Calu3 (cell line): ENCODE results near the gene CRIM1. TPM values are rescaled to one million over a fixed set of nuclear protein-coding genes. Genes with fewer than 3 reads are reported as not detected.

ENCODE experiments used
- BruUV-seq: library from RNA; stranded (reverse); fragments of 400-500 nt; replicated peaks from 2 replicates; lab custom pipeline; 2021; lab: Mats Ljungman, UMichigan
- CTCF ChIA-PET: fragments of 300-600 bp; sonication (Branson Sonifier 250); formaldehyde crosslinking; loops from one replicate; lab custom pipeline; 2022; ENCODE audit warnings: antibody characterized with exemption; lab: Charles Lee
- DNase-seq: peaks from one replicate; pipeline ENCODE4 v3.0.0; 2022
- H3K27ac Mint-ChIP-seq: one replicate; pipeline ENCODE4 v1.8.0; 2022; ENCODE audit warnings: mixed read lengths; ENCODE audit not compliant: unreplicated experiment
- H3K27me3 Mint-ChIP-seq: one replicate; pipeline ENCODE4 v1.8.0; 2022; ENCODE audit warnings: mixed read lengths; ENCODE audit not compliant: unreplicated experiment
- H3K36me3 Mint-ChIP-seq: one replicate; pipeline ENCODE4 v1.8.0; 2022; ENCODE audit warnings: mild to moderate bottlenecking, moderate library complexity, mixed read lengths; ENCODE audit not compliant: insufficient read depth, unreplicated experiment
- H3K4me1 Mint-ChIP-seq: one replicate; pipeline ENCODE4 v1.8.0; 2022; ENCODE audit warnings: mild to moderate bottlenecking, low read depth, mixed read lengths; ENCODE audit not compliant: unreplicated experiment
- H3K4me3 Mint-ChIP-seq: one replicate; pipeline ENCODE4 v1.8.0; 2022; ENCODE audit warnings: mild to moderate bottlenecking, low read depth, moderate library complexity, mixed read lengths; ENCODE audit not compliant: unreplicated experiment
- H3K9me3 Mint-ChIP-seq: one replicate; pipeline ENCODE4 v1.8.0; 2022; ENCODE audit warnings: low read depth, mixed read lengths; ENCODE audit not compliant: unreplicated experiment
- CTCF ChIP-seq: fragments of 200-600 bp; IDR thresholded peaks from one replicate; pipeline ENCODE4 v1.8.0; 2022; ENCODE audit warnings: antibody characterized with exemption; ENCODE audit not compliant: unreplicated experiment
- intact Hi-C: fragments of 100-400 bp; cut with micrococcal nuclease; formaldehyde crosslinking; loops from one replicate; pipeline ENCODE4 v1.10.0; 2022; ENCODE audit not compliant: unreplicated experiment
- total RNA-seq: library from RNA; stranded (reverse); gene quantifications from 2 replicates; pipeline ENCODE4 v1.2.3, GENCODE V29; 2022

CRIM1 gene
- total RNA-seq, 1 experiment from 2014 or later: 57.6 TPM

- H3K4me3 Mint-ChIP-seq: no peak overlapping the region
- CTCF ChIA-PET: no interaction called here
- DNase-seq: no peak
- H3K9me3 Mint-ChIP-seq: no peaks in the 10 kb centered on the region
- no peak for TF ChIP-seq CTCF
- intact Hi-C loops: no loop called here
- H3K27me3 Mint-ChIP-seq: no peaks in the 10 kb centered on the region
- H3K36me3 Mint-ChIP-seq: peaks cover 9% of the 10 kb centered on the region
- BruUV-seq: no TSS peak
- H3K27ac Mint-ChIP-seq: no peak overlapping the region
- H3K4me1 Mint-ChIP-seq: peaks cover 5% of the 10 kb centered on the region
Measured at GRCh38 chr2:36584148-36584794, 228.7 kb downstream of the CRIM1 start.

GRCh38 chr2:36586672-36587071 is 231.1 kb downstream of the CRIM1 start:
- peaks cover 18% of the 10 kb centered on the region for H3K36me3 Mint-ChIP-seq
- no TSS peak for BruUV-seq
- intact Hi-C loops: no loop called here

GRCh38 chr2:36587101-36587500 is 231.5 kb downstream of the CRIM1 start:
- CTCF ChIA-PET: no interaction called here

More at GRCh38 chr2:36586672-36587071, 231.1 kb downstream of the CRIM1 start:
- TF ChIP-seq CTCF: no peak
- no peak for DNase-seq
- CTCF ChIA-PET: no interaction called here
- H3K4me1 Mint-ChIP-seq: peaks cover 7% of the 10 kb centered on the region
- H3K9me3 Mint-ChIP-seq: no peaks in the 10 kb centered on the region
- no peak overlapping the region for H3K27ac Mint-ChIP-seq
- no peak overlapping the region for H3K4me3 Mint-ChIP-seq
- no peaks in the 10 kb centered on the region for H3K27me3 Mint-ChIP-seq

GRCh38 chr2:36587556-36587955 is 232.0 kb downstream of the CRIM1 start:
- no peaks in the 10 kb centered on the region for H3K9me3 Mint-ChIP-seq
- peaks cover 12% of the 10 kb centered on the region for H3K4me1 Mint-ChIP-seq
- no peak overlapping the region for H3K4me3 Mint-ChIP-seq
- BruUV-seq: no TSS peak
- CTCF ChIA-PET: no interaction called here
- intact Hi-C loops: no loop called here
- H3K27me3 Mint-ChIP-seq: no peaks in the 10 kb centered on the region
- no peak overlapping the region for H3K27ac Mint-ChIP-seq
- TF ChIP-seq CTCF: no peak
- H3K36me3 Mint-ChIP-seq: peaks cover 15% of the 10 kb centered on the region
- no peak for DNase-seq

More at GRCh38 chr2:36587101-36587500, 231.5 kb downstream of the CRIM1 start:
- no peak overlapping the region for H3K4me3 Mint-ChIP-seq
- no peak for DNase-seq
- no peaks in the 10 kb centered on the region for H3K9me3 Mint-ChIP-seq
- peaks cover 12% of the 10 kb centered on the region for H3K4me1 Mint-ChIP-seq
- intact Hi-C loops: no loop called here
- BruUV-seq: no TSS peak
- peaks cover 18% of the 10 kb centered on the region for H3K36me3 Mint-ChIP-seq
- H3K27ac Mint-ChIP-seq: no peak overlapping the region
- H3K27me3 Mint-ChIP-seq: no peaks in the 10 kb centered on the region
- TF ChIP-seq CTCF: no peak
